ENCODE data around the gene MYO3B. TPM values are rescaled to one million over a fixed set of nuclear protein-coding genes. Genes with fewer than 3 reads are reported as not detected.

Gene MYO3B
- total RNA-seq, 1 donor from 2014 or later, result not detected

DNA sequence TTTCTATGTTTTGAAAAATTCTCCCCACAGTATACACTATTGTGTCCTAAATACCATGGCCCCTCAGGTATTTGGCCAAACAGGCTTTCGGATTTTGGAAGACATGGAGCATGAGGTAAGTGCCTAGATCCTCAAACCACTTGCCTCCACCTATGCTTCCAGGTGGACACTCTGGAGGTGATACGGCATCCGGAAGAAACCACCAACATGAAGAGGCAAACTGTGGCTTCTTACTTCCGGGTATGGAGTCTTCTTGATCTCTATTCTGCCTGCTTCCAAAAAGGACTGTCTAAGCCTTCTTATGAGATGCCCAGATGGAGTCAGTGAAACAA, 285.2 kb downstream of the MYO3B start:
- TF ChIP-seq, protein P1, sequence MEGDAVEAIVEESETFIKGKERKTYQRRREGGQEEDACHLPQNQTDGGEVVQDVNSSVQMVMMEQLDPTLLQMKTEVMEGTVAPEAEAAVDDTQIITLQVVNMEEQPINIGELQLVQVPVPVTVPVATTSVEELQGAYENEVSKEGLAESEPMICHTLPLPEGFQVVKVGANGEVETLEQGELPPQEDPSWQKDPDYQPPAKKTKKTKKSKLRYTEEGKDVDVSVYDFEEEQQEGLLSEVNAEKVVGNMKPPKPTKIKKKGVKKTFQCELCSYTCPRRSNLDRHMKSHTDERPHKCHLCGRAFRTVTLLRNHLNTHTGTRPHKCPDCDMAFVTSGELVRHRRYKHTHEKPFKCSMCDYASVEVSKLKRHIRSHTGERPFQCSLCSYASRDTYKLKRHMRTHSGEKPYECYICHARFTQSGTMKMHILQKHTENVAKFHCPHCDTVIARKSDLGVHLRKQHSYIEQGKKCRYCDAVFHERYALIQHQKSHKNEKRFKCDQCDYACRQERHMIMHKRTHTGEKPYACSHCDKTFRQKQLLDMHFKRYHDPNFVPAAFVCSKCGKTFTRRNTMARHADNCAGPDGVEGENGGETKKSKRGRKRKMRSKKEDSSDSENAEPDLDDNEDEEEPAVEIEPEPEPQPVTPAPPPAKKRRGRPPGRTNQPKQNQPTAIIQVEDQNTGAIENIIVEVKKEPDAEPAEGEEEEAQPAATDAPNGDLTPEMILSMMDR (IDR thresholded peaks at IDR 0.05), result no peak
- Mint-ChIP-seq H3K36me3 (ENCODE audit: low read depth) (no peaks in the 10 kb centered on the region), H3K9me3 (ENCODE audit: low read depth) (no peaks in the 10 kb centered on the region), H3K27ac (ENCODE audit: unreplicated experiment) (no peak overlapping the region), H3K4me3 (ENCODE audit: unreplicated experiment) (no peak overlapping the region), H3K27me3 (ENCODE audit: low read depth) (peaks cover 4% of the 10 kb centered on the region), H3K4me1 (ENCODE audit: low read depth) (peaks cover 17% of the 10 kb centered on the region)
- DNase-seq (ENCODE audit: low spot score), result no peak

DNA sequence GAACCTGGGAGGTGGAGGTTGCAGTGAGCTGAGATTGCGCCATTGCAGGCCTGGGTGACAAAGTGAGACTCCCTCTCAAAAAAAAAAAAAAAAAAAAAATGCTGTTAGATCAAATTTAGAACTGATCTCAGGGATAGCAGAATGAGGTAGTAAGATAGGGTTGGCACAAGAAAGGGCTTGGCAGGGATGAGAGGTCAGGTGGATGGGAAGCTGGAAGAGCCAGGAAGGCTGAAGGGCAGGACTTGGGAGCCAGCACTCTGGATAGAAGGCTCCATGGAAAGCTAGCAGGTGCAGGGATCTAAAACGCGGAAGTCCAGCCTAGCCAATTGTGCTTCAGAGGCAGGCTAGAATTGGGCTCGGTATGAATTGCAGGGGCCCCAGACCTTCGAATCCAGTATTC, 286.3 kb downstream of the MYO3B start:
- H3K36me3 Mint-ChIP-seq (ENCODE audit: low read depth), result no peaks in the 10 kb centered on the region
- H3K27ac Mint-ChIP-seq (ENCODE audit: unreplicated experiment), result no peak overlapping the region
- H3K9me3 Mint-ChIP-seq (ENCODE audit: low read depth), result no peaks in the 10 kb centered on the region
- DNase-seq (ENCODE audit: low spot score), result no peak
- TF ChIP-seq, protein P1 (IDR thresholded peaks at IDR 0.05), result no peak
- no peak overlapping the region for H3K4me3 Mint-ChIP-seq (ENCODE audit: unreplicated experiment)
- peaks cover 17% of the 10 kb centered on the region for H3K4me1 Mint-ChIP-seq (ENCODE audit: low read depth)
- H3K27me3 Mint-ChIP-seq (ENCODE audit: low read depth), result peaks cover 4% of the 10 kb centered on the region

GRCh38 chr2:170465241-170465640, 287.3 kb downstream of the MYO3B start:
- TF ChIP-seq, protein P1 (IDR thresholded peaks at IDR 0.05), result no peak
- Mint-ChIP-seq H3K4me1 (ENCODE audit: low read depth) (peaks cover 17% of the 10 kb centered on the region), H3K9me3 (ENCODE audit: low read depth) (peaks cover 2% of the 10 kb centered on the region), H3K36me3 (ENCODE audit: low read depth) (no peaks in the 10 kb centered on the region), H3K27me3 (ENCODE audit: low read depth) (peaks cover 4% of the 10 kb centered on the region), H3K27ac (ENCODE audit: unreplicated experiment) (peak overlapping the region; percentile 46), H3K4me3 (ENCODE audit: unreplicated experiment) (no peak overlapping the region)
- no peak for DNase-seq (ENCODE audit: low spot score)

DNA sequence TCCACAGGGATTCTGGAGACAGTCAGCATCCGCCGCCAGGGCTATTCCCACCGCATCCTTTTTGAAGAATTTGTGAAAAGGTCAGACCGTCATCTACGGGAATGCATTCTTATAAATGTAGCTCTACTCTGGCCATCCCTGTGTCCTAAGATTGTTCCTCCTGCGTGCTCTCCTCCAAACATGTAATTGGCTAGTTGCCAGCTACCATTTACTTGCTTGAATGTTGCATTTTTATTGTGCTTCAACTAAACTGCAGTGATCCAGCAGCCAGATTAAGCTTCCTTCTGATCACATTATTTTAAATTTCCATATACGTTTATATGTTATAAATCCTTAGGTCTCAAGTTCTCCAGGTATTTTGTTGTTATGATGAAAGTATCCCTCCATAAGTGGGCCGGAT, 288.7 kb downstream of the MYO3B start:
- H3K27me3 Mint-ChIP-seq (ENCODE audit: low read depth), result peaks cover 4% of the 10 kb centered on the region
- no peaks in the 10 kb centered on the region for H3K36me3 Mint-ChIP-seq (ENCODE audit: low read depth)
- DNase-seq (ENCODE audit: low spot score), result no peak
- H3K9me3 Mint-ChIP-seq (ENCODE audit: low read depth), result peaks cover 6% of the 10 kb centered on the region
- peaks cover 17% of the 10 kb centered on the region for H3K4me1 Mint-ChIP-seq (ENCODE audit: low read depth)
- TF ChIP-seq, protein P1 (IDR thresholded peaks at IDR 0.05), result no peak
- H3K4me3 Mint-ChIP-seq (ENCODE audit: unreplicated experiment), result no peak overlapping the region
- no peak overlapping the region for H3K27ac Mint-ChIP-seq (ENCODE audit: unreplicated experiment)

- H3K4me1 Mint-ChIP-seq (ENCODE audit: low read depth), result peaks cover 17% of the 10 kb centered on the region
- DNase-seq (ENCODE audit: low spot score), result no peak
- H3K9me3 Mint-ChIP-seq (ENCODE audit: low read depth), result peaks cover 6% of the 10 kb centered on the region
- no peaks in the 10 kb centered on the region for H3K36me3 Mint-ChIP-seq (ENCODE audit: low read depth)
- peak overlapping the region; percentile 1 for H3K27ac Mint-ChIP-seq (ENCODE audit: unreplicated experiment)
- H3K4me3 Mint-ChIP-seq (ENCODE audit: unreplicated experiment), result no peak overlapping the region
- TF ChIP-seq, protein P1 (IDR thresholded peaks at IDR 0.05), result no peak
- no peaks in the 10 kb centered on the region for H3K27me3 Mint-ChIP-seq (ENCODE audit: low read depth)
These were observed 289.8 kb downstream of the MYO3B start for GRCh38 chr2:170467568-170468422.

Data from chondrocyte (in vitro differentiated cells).